Activated naive CD4-positive, alpha-beta T cell treated with anti-CD3 and anti-CD28 coated beads for 36 hours (primary cell): ENCODE data around the gene POLR2E. TPM values are rescaled to one million over a fixed set of nuclear protein-coding genes. Genes with fewer than 3 reads are reported as not detected.

ENCODE experiments used
- CTCF ChIA-PET: fragments of 350-600 bp; sonication (Branson Sonifier 250); formaldehyde crosslinking; loops from one replicate; lab custom pipeline; 2021; ENCODE audit warnings: antibody characterized with exemption; lab: Charles Lee
- DNase-seq: peaks from one replicate; pipeline ENCODE4 v3.0.0-alpha.2; 2020
- H3K27ac Mint-ChIP-seq: one replicate; pipeline ENCODE4 v1.8.0; 2021; ENCODE audit warnings: mild to moderate bottlenecking, mixed read lengths
- H3K27me3 Mint-ChIP-seq: one replicate; pipeline ENCODE4 v1.8.0; 2021; ENCODE audit warnings: low read depth, mixed read lengths
- H3K36me3 Mint-ChIP-seq: one replicate; pipeline ENCODE4 v1.8.0; 2021; ENCODE audit warnings: low read depth, mixed read lengths
- H3K4me1 Mint-ChIP-seq: one replicate; pipeline ENCODE4 v1.8.0; 2021; ENCODE audit warnings: low read depth, mixed read lengths
- H3K4me3 Mint-ChIP-seq: one replicate; pipeline ENCODE4 v1.8.0; 2021; ENCODE audit warnings: mild to moderate bottlenecking, moderate library complexity, mixed read lengths
- H3K9me3 Mint-ChIP-seq: one replicate; pipeline ENCODE4 v1.8.0; 2021; ENCODE audit warnings: mixed read lengths
- intact Hi-C: fragments of 100-400 bp; cut with micrococcal nuclease; formaldehyde crosslinking; loops from one replicate; pipeline ENCODE4 v1.15.1; 2023
- total RNA-seq, 2 experiments: library from RNA; stranded (reverse); gene quantifications; one replicate each; pipeline ENCODE4 v1.2.3, GENCODE V29; 2021

POLR2E gene
- total RNA-seq, 2 experiments from 2014 or later, result 238 to 258 TPM

GRCh38 chr19:1079566-1080111 is 15.5 kb downstream of the POLR2E start:
- peak; percentile 94 for DNase-seq
- H3K27ac Mint-ChIP-seq, result peak overlapping the region; percentile 65
- H3K27me3 Mint-ChIP-seq, result no peaks in the 10 kb centered on the region
- peak overlapping the region; percentile 9 for H3K4me3 Mint-ChIP-seq
- CTCF ChIA-PET, result interaction anchor here (0.6 kb wide), 1 partner anchor 114 kb away, joined by 3 read pairs; no protein-coding TSS in a partner anchor
- peaks cover 60% of the 10 kb centered on the region for H3K4me1 Mint-ChIP-seq
- H3K36me3 Mint-ChIP-seq, result peaks cover 55% of the 10 kb centered on the region
- intact Hi-C loops, result loop anchor here (5.0 kb wide), 1 partner anchor 172 kb away; no protein-coding TSS in a partner anchor
- H3K9me3 Mint-ChIP-seq, result no peaks in the 10 kb centered on the region

- Mint-ChIP-seq H3K27ac (peak overlapping the region; percentile 88), H3K4me3 (peak overlapping the region; percentile 64), H3K9me3 (no peaks in the 10 kb centered on the region), H3K36me3 (peaks cover 58% of the 10 kb centered on the region), H3K27me3 (no peaks in the 10 kb centered on the region), H3K4me1 (peaks cover 72% of the 10 kb centered on the region)
- intact Hi-C loops, result loop anchor here (1.0 to 5.0 kb wide), 8 partner anchors 8 to 170 kb away; partner anchors contain the start of genes POLR2E, RNU6-2 and TMEM259
- DNase-seq, result peak; percentile 96
- CTCF ChIA-PET, result interaction anchor here (0.6 to 3.6 kb wide), 4 partner anchors 10 to 118 kb away, joined by 4 to 24 read pairs (median 6); partner anchors contain the start of gene ARHGAP45
Measured at GRCh38 chr19:1076951-1077350, 18.2 kb downstream of the POLR2E start.

GRCh38 chr19:1076046-1076386 is 19.2 kb downstream of the POLR2E start:
- H3K36me3 Mint-ChIP-seq, result peaks cover 58% of the 10 kb centered on the region
- CTCF ChIA-PET, result interaction anchor here (0.8 to 3.6 kb wide), 6 partner anchors 9 to 119 kb away, joined by 3 to 24 read pairs (median 4); partner anchors contain the start of gene ARHGAP45
- no peaks in the 10 kb centered on the region for H3K27me3 Mint-ChIP-seq
- no peaks in the 10 kb centered on the region for H3K9me3 Mint-ChIP-seq
- H3K27ac Mint-ChIP-seq, result peak overlapping the region; percentile 75
- no peak for DNase-seq
- peak overlapping the region; percentile 59 for H3K4me3 Mint-ChIP-seq
- intact Hi-C loops, result loop anchor here (2.0 to 5.0 kb wide), 3 partner anchors 37 to 169 kb away; no protein-coding TSS in a partner anchor
- peaks cover 69% of the 10 kb centered on the region for H3K4me1 Mint-ChIP-seq

- peaks cover 48% of the 10 kb centered on the region for H3K36me3 Mint-ChIP-seq
Measured at GRCh38 chr19:1074544-1075283, 20.5 kb downstream of the POLR2E start.

GRCh38 chr19:1073956-1074517 is 21.1 kb downstream of the POLR2E start:
- Mint-ChIP-seq H3K4me3 (peak overlapping the region; percentile 49), H3K36me3 (peaks cover 47% of the 10 kb centered on the region), H3K27me3 (no peaks in the 10 kb centered on the region), H3K9me3 (no peaks in the 10 kb centered on the region), H3K27ac (no peak overlapping the region), H3K4me1 (peaks cover 67% of the 10 kb centered on the region)
- CTCF ChIA-PET, result interaction anchor here (0.6 to 3.6 kb wide), 5 partner anchors 9 to 194 kb away, joined by 3 to 24 read pairs (median 4); no protein-coding TSS in a partner anchor
- intact Hi-C loops, result no loop called here
- DNase-seq, result no peak

More at GRCh38 chr19:1074544-1075283, 20.5 kb downstream of the POLR2E start:
- intact Hi-C loops, result loop anchor here (5.0 kb wide), 1 partner anchor 167 kb away; no protein-coding TSS in a partner anchor
- Mint-ChIP-seq H3K4me1 (peaks cover 66% of the 10 kb centered on the region), H3K9me3 (no peaks in the 10 kb centered on the region), H3K27me3 (no peaks in the 10 kb centered on the region), H3K4me3 (peak overlapping the region; percentile 59), H3K27ac (peak overlapping the region; percentile 75)
- CTCF ChIA-PET, result interaction anchor here (0.6 to 3.6 kb wide), 5 partner anchors 10 to 193 kb away, joined by 3 to 24 read pairs (median 4); no protein-coding TSS in a partner anchor
- DNase-seq, result peak; percentile 93

- Mint-ChIP-seq H3K36me3 (peaks cover 49% of the 10 kb centered on the region), H3K4me1 (peaks cover 70% of the 10 kb centered on the region), H3K9me3 (no peaks in the 10 kb centered on the region), H3K27me3 (no peaks in the 10 kb centered on the region), H3K27ac (peak overlapping the region; percentile 18), H3K4me3 (peak overlapping the region; percentile 49)
- intact Hi-C loops, result no loop called here
- CTCF ChIA-PET, result interaction anchor here (0.9 kb wide), 1 partner anchor 150 kb away, joined by 3 read pairs; no protein-coding TSS in a partner anchor
- no peak for DNase-seq
Measured at GRCh38 chr19:1073063-1073955, 21.9 kb downstream of the POLR2E start.

GRCh38 chr19:1072371-1073015 is 22.7 kb downstream of the POLR2E start:
- CTCF ChIA-PET, result interaction anchor here (0.9 to 1.0 kb wide), 2 partner anchors 15 to 149 kb away, joined by 3 read pairs; no protein-coding TSS in a partner anchor
- Mint-ChIP-seq H3K36me3 (peaks cover 41% of the 10 kb centered on the region), H3K27me3 (no peaks in the 10 kb centered on the region), H3K9me3 (no peaks in the 10 kb centered on the region), H3K4me1 (peaks cover 63% of the 10 kb centered on the region), H3K27ac (peak overlapping the region; percentile 79), H3K4me3 (no peak overlapping the region)
- intact Hi-C loops, result no loop called here
- no peak for DNase-seq

- Mint-ChIP-seq H3K9me3 (no peaks in the 10 kb centered on the region), H3K4me1 (peaks cover 57% of the 10 kb centered on the region), H3K27ac (peak overlapping the region; percentile 79), H3K4me3 (peak overlapping the region; percentile 54), H3K36me3 (peaks cover 35% of the 10 kb centered on the region), H3K27me3 (no peaks in the 10 kb centered on the region)
- CTCF ChIA-PET, result interaction anchor here (0.5 kb wide), 1 partner anchor 25 kb away, joined by 3 read pairs; no protein-coding TSS in a partner anchor
- DNase-seq, result no peak
- intact Hi-C loops, result no loop called here
Measured at GRCh38 chr19:1070931-1071791, 24.0 kb downstream of the POLR2E start.

- H3K4me1 Mint-ChIP-seq, result peaks cover 51% of the 10 kb centered on the region
Measured at GRCh38 chr19:1070576-1070930, 24.6 kb downstream of the POLR2E start.

GRCh38 chr19:1069009-1069779 is 26.0 kb downstream of the POLR2E start:
- Mint-ChIP-seq H3K4me1 (peaks cover 55% of the 10 kb centered on the region), H3K27ac (peak overlapping the region; percentile 92), H3K4me3 (peak overlapping the region; percentile 96), H3K27me3 (no peaks in the 10 kb centered on the region), H3K9me3 (no peaks in the 10 kb centered on the region), H3K36me3 (peaks cover 24% of the 10 kb centered on the region)
- intact Hi-C loops, result loop anchor here (1.0 to 5.0 kb wide), 6 partner anchors 8 to 183 kb away; partner anchors contain the start of genes GPX4, RNU6-2 and TMEM259
- peak; percentile 75 for DNase-seq
- CTCF ChIA-PET, result no interaction called here

More at GRCh38 chr19:1070576-1070930, 24.6 kb downstream of the POLR2E start:
- Mint-ChIP-seq H3K4me3 (no peak overlapping the region), H3K27me3 (no peaks in the 10 kb centered on the region), H3K9me3 (no peaks in the 10 kb centered on the region), H3K36me3 (peaks cover 29% of the 10 kb centered on the region), H3K27ac (no peak overlapping the region)
- CTCF ChIA-PET, result no interaction called here
- no peak for DNase-seq
- intact Hi-C loops, result no loop called here
